Upper lobe of right lung (tissue), 1 donor: ENCODE data around the gene MYMX. TPM values are rescaled to one million over a fixed set of nuclear protein-coding genes. Genes with fewer than 3 reads are reported as not detected.

Experiments
- ATAC-seq: fragments of 200-7000 bp; cut with Tn5 transposase; one replicate; pipeline ENCODE4 v1.9.1; 2020; ENCODE audit warnings: mild to moderate bottlenecking, moderate library complexity
- DNase-seq: peaks from one replicate; pipeline ENCODE4 v3.0.0-alpha.2; 2020
- H3K27ac ChIP-seq: fragments of 200-600 bp; one replicate; pipeline ENCODE4 v1.8.0; 2022
- H3K27me3 ChIP-seq: fragments of 200-600 bp; one replicate; pipeline ENCODE4 v1.8.0; 2022; ENCODE audit warnings: mild to moderate bottlenecking
- H3K36me3 ChIP-seq: fragments of 200-600 bp; one replicate; pipeline ENCODE4 v1.8.0; 2022
- H3K4me1 ChIP-seq: fragments of 200-600 bp; one replicate; pipeline ENCODE4 v1.8.0; 2022
- H3K4me3 ChIP-seq: fragments of 200-600 bp; one replicate; pipeline ENCODE4 v1.8.0; 2022; ENCODE audit warnings: mild to moderate bottlenecking
- H3K9me3 ChIP-seq: fragments of 200-600 bp; one replicate; pipeline ENCODE4 v1.8.0; 2022
- CTCF ChIP-seq: fragments of 200-600 bp; IDR thresholded peaks from one replicate; pipeline ENCODE4 v1.8.0; 2022; ENCODE audit warnings: antibody characterized with exemption
- intact Hi-C: fragments of 100-400 bp; cut with DNase I; formaldehyde crosslinking; loops from one replicate; pipeline ENCODE4 v1.11.0; 2022
- total RNA-seq: library from RNA; stranded (reverse); fragmentation: NEBNext Ultra II Directional; extraction: Animal tissue kit (Norgen Biotek cat#: 25700); gene quantifications from one replicate; pipeline ENCODE4 v1.2.1, GENCODE V29; 2021
- donor health status: DM: no; HTN: yes; CAD: no; lungs with severe emphysema.

MYMX gene
- total RNA-seq, 1 donor from 2014 or later, result 0.52 TPM

GRCh38 chr6:44203955-44204354 lies 12.8 kb upstream of the MYMX start:
- no peaks in the 10 kb centered on the region for H3K27me3 ChIP-seq
- no peaks in the 10 kb centered on the region for H3K9me3 ChIP-seq
- intact Hi-C loops, result no loop called here
- TF ChIP-seq CTCF, result no peak
- no peaks in the 10 kb centered on the region for H3K36me3 ChIP-seq
- DNase-seq (no peak), ATAC-seq (no peak)
- H3K4me1 ChIP-seq, result no peaks in the 10 kb centered on the region
- no peak overlapping the region for H3K4me3 ChIP-seq
- no peak overlapping the region for H3K27ac ChIP-seq

GRCh38 chr6:44207966-44208365 lies 8.8 kb upstream of the MYMX start:
- H3K4me3 ChIP-seq, result no peak overlapping the region
- no peaks in the 10 kb centered on the region for H3K27me3 ChIP-seq
- no peak for TF ChIP-seq CTCF
- no peak overlapping the region for H3K27ac ChIP-seq
- H3K4me1 ChIP-seq, result no peaks in the 10 kb centered on the region
- no peak for ATAC-seq
- intact Hi-C loops, result no loop called here
- no peaks in the 10 kb centered on the region for H3K9me3 ChIP-seq
- no peak for DNase-seq
- no peaks in the 10 kb centered on the region for H3K36me3 ChIP-seq

GRCh38 chr6:44211284-44211683 lies 5.4 kb upstream of the MYMX start:
- no peak for TF ChIP-seq CTCF
- intact Hi-C loops, result no loop called here
- no peak for DNase-seq

GRCh38 chr6:44214307-44214706 lies 2.4 kb upstream of the MYMX start:
- no peak overlapping the region for H3K27ac ChIP-seq
- peaks cover 25% of the 10 kb centered on the region for H3K4me1 ChIP-seq
- H3K4me3 ChIP-seq, result no peak overlapping the region
- TF ChIP-seq CTCF, result no peak
- H3K36me3 ChIP-seq, result no peaks in the 10 kb centered on the region
- no peak for ATAC-seq
- no peak for DNase-seq
- intact Hi-C loops, result no loop called here
- no peaks in the 10 kb centered on the region for H3K9me3 ChIP-seq
- no peaks in the 10 kb centered on the region for H3K27me3 ChIP-seq

More at GRCh38 chr6:44211284-44211683, 5.4 kb upstream of the MYMX start:
- ATAC-seq, result no peak
- Histone ChIP-seq H3K36me3 (no peaks in the 10 kb centered on the region), H3K27ac (no peak overlapping the region), H3K4me1 (no peaks in the 10 kb centered on the region), H3K9me3 (no peaks in the 10 kb centered on the region), H3K27me3 (no peaks in the 10 kb centered on the region), H3K4me3 (no peak overlapping the region)

GRCh38 chr6:44217332-44218143 lies 812 bp downstream of the MYMX start:
- no peak overlapping the region for H3K4me3 ChIP-seq
- no peak for TF ChIP-seq CTCF
- DNase-seq (peak; percentile 75), ATAC-seq (no peak)
- peak overlapping the region; percentile 84 for H3K27ac ChIP-seq
- no peaks in the 10 kb centered on the region for H3K36me3 ChIP-seq
- no peaks in the 10 kb centered on the region for H3K27me3 ChIP-seq
- intact Hi-C loops, result no loop called here
- H3K4me1 ChIP-seq, result peaks cover 49% of the 10 kb centered on the region
- no peaks in the 10 kb centered on the region for H3K9me3 ChIP-seq
